Spleen (tissue), 11 donors: Measurements from ENCODE around the gene PMM1. TPM values are rescaled to one million over a fixed set of nuclear protein-coding genes. Genes with fewer than 3 reads are reported as not detected.

Experiments
- DNase-seq: peaks from one replicate; pipeline ENCODE4 v3.0.0-alpha.2; 2020
- H3K27ac ChIP-seq, 8 donors: fragments of 200-600 bp; sonication (generic) in 7 of 8; 1 replicate in 4 of 8; 2 replicates in 4 of 8; pipeline versions ENCODE4 v1.5.0 to v1.8.0; 2016 to 2021; ENCODE audit warnings: inconsistent platforms in 4 of 8, mild to moderate bottlenecking in 4 of 8, moderate library complexity in 1 of 8
- H3K27me3 ChIP-seq, 7 donors: fragments of 200-600 bp; sonication (generic) in 6 of 7; replicated peaks in 1 of 7; 1 replicate in 4 of 7; 2 replicates in 3 of 7; pipeline versions ENCODE4 v1.5.0 to v1.8.0; 2016 to 2021; ENCODE audit warnings: inconsistent platforms in 3 of 7, mild to moderate bottlenecking in 1 of 7
- H3K36me3 ChIP-seq, 6 donors: fragments of 200-600 bp; sonication (generic) in 5 of 6; 1 replicate in 4 of 6; 2 replicates in 2 of 6; pipeline versions ENCODE4 v1.5.0 to v1.8.0; 2016 to 2021; ENCODE audit warnings: inconsistent platforms in 2 of 6
- H3K4me1 ChIP-seq, 6 donors: fragments of 200-600 bp; sonication (generic) in 5 of 6; 1 replicate in 3 of 6; 2 replicates in 3 of 6; pipeline versions ENCODE4 v1.5.0 to v1.8.0; 2016 to 2021; ENCODE audit warnings: inconsistent platforms in 3 of 6
- H3K4me3 ChIP-seq, 8 donors: fragments of 200-600 bp; sonication (generic) in 7 of 8; 1 replicate in 4 of 8; 2 replicates in 4 of 8; pipeline versions ENCODE4 v1.5.0 to v1.8.0; 2016 to 2021; ENCODE audit warnings: inconsistent platforms in 4 of 8, mild to moderate bottlenecking in 4 of 8, moderate library complexity in 2 of 8
- H3K9me3 ChIP-seq, 8 donors: fragments of 200-600 bp; sonication (generic) in 7 of 8; 1 replicate in 4 of 8; 2 replicates in 4 of 8; pipeline versions ENCODE4 v1.5.0 to v1.8.0; 2016 to 2021; ENCODE audit warnings: inconsistent platforms in 4 of 8
- CTCF ChIP-seq, 11 experiments: fragments of 200-600 bp in 7 of 11; fragments of 450-650 bp in 4 of 11; sonication (generic) in 4 of 11; IDR thresholded peaks in 8 of 11; conservative IDR thresholded peaks in 3 of 11; 1 replicate in 7 of 11; 2 replicates in 4 of 11; pipeline versions ENCODE4 v1.4.0 to v1.8.0; 2016 to 2021; ENCODE audit warnings: antibody characterized with exemption in 11 of 11, inconsistent platforms in 4 of 11, mild to moderate bottlenecking in 1 of 11
- POLR2A ChIP-seq, 3 donors: fragments of 450-650 bp; IDR thresholded peaks; one replicate each; pipeline ENCODE4 v1.5.1; 2017; ENCODE audit warnings: antibody characterized with exemption in 3 of 3, mild to moderate bottlenecking in 1 of 3
- POLR2AphosphoS5 ChIP-seq, 3 donors: sonication (generic); formaldehyde crosslinking; IDR thresholded peaks; one replicate each; pipeline ENCODE4 v1.5.1; 2017; ENCODE audit warnings: antibody characterized with exemption in 3 of 3
- WGBS, 5 donors: extraction: QIAGEN DNeasy Blood & Tissue Kit in 3 of 5; methylation state at CpG; one replicate each; pipeline versions ENCODE4 v1.1.5 to v1.1.7; 2013 to 2018; 5-methylcytosine and 5-hydroxymethylcytosine counted together
- intact Hi-C: fragments of 100-400 bp; cut with DNase I; formaldehyde crosslinking; loops from one replicate; pipeline ENCODE4 v1.15.0; 2023; ENCODE audit warnings: low total_unique reads
- polyA plus RNA-seq, 3 donors: library from polyadenylated mRNA; stranded (reverse); fragments of 200-250 nt; gene quantifications; one replicate each; pipeline ENCODE4 v1.2.1, GENCODE V29; 2013
- total RNA-seq, 7 donors: library from RNA; depleted of rRNA in 3 of 7; stranded (reverse); fragments of >200 nt in 3 of 7; fragmentation: NEBNext Ultra II Directional in 4 of 7; extraction: Animal tissue kit (Norgen Biotek cat#: 25700) in 4 of 7; gene quantifications; one replicate each; pipeline versions ENCODE4 v1.1.0 to v1.2.1, GENCODE V29; 2016 to 2021
- donor health status: healthy with polysubstance abuse.
- donor health status: DM: no; HTN: no; CAD: no; lungs with moderate emphysema.
- donor health status: DM: no; HTN: no; CAD: no.
- donor health status: Bipolar disorder and iron deficiency.
- donor health status: healthy.
- donor health status: DM: no; HTN: no; CAD: no.
- donor health status: DM: yes; HTN: yes; CAD: no.

PMM1 gene
- total and polyA plus RNA-seq, 10 donors, result 15.1 to 25.0 (median 17.0) TPM

GRCh38 chr22:41535244-41535643 is 54.4 kb downstream of the PMM1 start:
- no peak overlapping the region for H3K4me3 ChIP-seq
- H3K9me3 ChIP-seq, result no peaks in the 10 kb centered on the region
- intact Hi-C loops, result no loop called here
- no peak for DNase-seq
- H3K27me3 ChIP-seq, result no peaks in the 10 kb centered on the region
- 45 to 69% (median 62%) methylated on average over 2 to 5 of the region's 5 CpGs for WGBS, 5 donors
- no peak for TF ChIP-seq POLR2AphosphoS5 (IDR thresholded peaks at IDR 0.05)
- no peak for TF ChIP-seq CTCF (IDR thresholded peaks at IDR 0.05 in 8 of 11, conservative IDR thresholded peaks at IDR 0.05 in 3 of 11)
- TF ChIP-seq POLR2A (IDR thresholded peaks at IDR 0.05), result no peak
- no peak overlapping the region for H3K27ac ChIP-seq
- H3K4me1 ChIP-seq, result peaks cover 0 to 18% (median 7%) of the 10 kb centered on the region in 6 donors
- H3K36me3 ChIP-seq, result peaks cover 0 to 95% (median 44%) of the 10 kb centered on the region in 6 donors

GRCh38 chr22:41534219-41534618 is 55.4 kb downstream of the PMM1 start:
- TF ChIP-seq CTCF (IDR thresholded peaks at IDR 0.05 in 8 of 11, conservative IDR thresholded peaks at IDR 0.05 in 3 of 11), result no peak
- TF ChIP-seq POLR2AphosphoS5 (IDR thresholded peaks at IDR 0.05), result no peak
- TF ChIP-seq POLR2A (IDR thresholded peaks at IDR 0.05), result no peak

GRCh38 chr22:41532908-41533825 is 56.5 kb downstream of the PMM1 start:
- Histone ChIP-seq H3K27me3 (no peaks in the 10 kb centered on the region), H3K9me3 (no peaks in the 10 kb centered on the region), H3K4me3 (no peak overlapping the region), H3K27ac (peak overlapping the region in 2 of 8 donors; percentile 28 to 33), H3K36me3 (peaks cover 0 to 95% (median 54%) of the 10 kb centered on the region in 6 donors), H3K4me1 (peaks cover 0 to 14% (median 7%) of the 10 kb centered on the region in 6 donors)
- peak; percentile 90 for DNase-seq
- WGBS, 5 donors, result 57 to 69% (median 64%) methylated on average over 14 to 19 of the region's 19 CpGs
- TF ChIP-seq POLR2A (IDR thresholded peaks at IDR 0.05) (no peak), POLR2AphosphoS5 (IDR thresholded peaks at IDR 0.05) (peak; percentile 17 to 59 (median 55)), CTCF (IDR thresholded peaks at IDR 0.05 in 8 of 11, conservative IDR thresholded peaks at IDR 0.05 in 3 of 11) (peak; percentile 25 to 89 (median 74))
- intact Hi-C loops, result no loop called here

More at GRCh38 chr22:41534219-41534618, 55.4 kb downstream of the PMM1 start:
- intact Hi-C loops, result no loop called here
- H3K27ac ChIP-seq, result no peak overlapping the region
- WGBS, 5 donors, result 92 to 96% (median 93%) methylated on average over 8 of the region's 8 CpGs
- DNase-seq, result no peak
- H3K27me3 ChIP-seq, result no peaks in the 10 kb centered on the region
- no peaks in the 10 kb centered on the region for H3K9me3 ChIP-seq
- H3K36me3 ChIP-seq, result peaks cover 0 to 95% (median 49%) of the 10 kb centered on the region in 6 donors
- peaks cover 0 to 14% (median 7%) of the 10 kb centered on the region in 6 donors for H3K4me1 ChIP-seq
- H3K4me3 ChIP-seq, result no peak overlapping the region
